ENCODE data around the gene KRTAP5-3. TPM values are rescaled to one million over a fixed set of nuclear protein-coding genes. Genes with fewer than 3 reads are reported as not detected.

Gene KRTAP5-3
- total and polyA plus RNA-seq, 2 experiments from 2014 or later, result not detected

DNA sequence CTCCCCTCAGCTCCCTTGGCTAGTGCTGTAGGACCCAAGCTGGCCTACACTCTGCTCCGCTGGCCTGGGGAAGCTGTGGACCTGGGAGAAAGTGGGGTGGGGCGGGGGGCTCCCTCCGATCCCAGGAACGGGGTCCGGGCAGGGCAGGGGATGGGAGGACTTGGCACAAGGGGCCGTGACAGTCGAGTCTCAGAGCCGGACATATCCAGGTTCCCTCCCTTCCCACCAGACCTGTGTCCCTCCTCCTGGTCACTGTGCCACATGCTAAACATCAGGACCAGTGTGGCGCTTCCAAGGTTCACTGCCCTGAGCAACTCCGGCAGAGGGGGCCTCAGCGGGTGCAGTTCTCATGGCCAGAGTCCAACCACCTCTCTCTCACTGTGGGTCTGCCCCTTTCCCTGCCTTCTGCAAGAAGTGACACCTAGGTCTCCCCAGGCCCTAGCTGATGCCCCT is 38.2 kb downstream of the KRTAP5-3 start:
- Histone ChIP-seq H3K4me1 (ENCODE audit: low read depth) (peaks cover 3% of the 10 kb centered on the region), H3K9me3 (ENCODE audit: low read depth) (no peaks in the 10 kb centered on the region), H3K27ac (no peak overlapping the region), H3K36me3 (no peaks in the 10 kb centered on the region), H3K4me3 (no peak overlapping the region), H3K27me3 (peaks cover 84% of the 10 kb centered on the region)
- TF ChIP-seq, protein P1, sequence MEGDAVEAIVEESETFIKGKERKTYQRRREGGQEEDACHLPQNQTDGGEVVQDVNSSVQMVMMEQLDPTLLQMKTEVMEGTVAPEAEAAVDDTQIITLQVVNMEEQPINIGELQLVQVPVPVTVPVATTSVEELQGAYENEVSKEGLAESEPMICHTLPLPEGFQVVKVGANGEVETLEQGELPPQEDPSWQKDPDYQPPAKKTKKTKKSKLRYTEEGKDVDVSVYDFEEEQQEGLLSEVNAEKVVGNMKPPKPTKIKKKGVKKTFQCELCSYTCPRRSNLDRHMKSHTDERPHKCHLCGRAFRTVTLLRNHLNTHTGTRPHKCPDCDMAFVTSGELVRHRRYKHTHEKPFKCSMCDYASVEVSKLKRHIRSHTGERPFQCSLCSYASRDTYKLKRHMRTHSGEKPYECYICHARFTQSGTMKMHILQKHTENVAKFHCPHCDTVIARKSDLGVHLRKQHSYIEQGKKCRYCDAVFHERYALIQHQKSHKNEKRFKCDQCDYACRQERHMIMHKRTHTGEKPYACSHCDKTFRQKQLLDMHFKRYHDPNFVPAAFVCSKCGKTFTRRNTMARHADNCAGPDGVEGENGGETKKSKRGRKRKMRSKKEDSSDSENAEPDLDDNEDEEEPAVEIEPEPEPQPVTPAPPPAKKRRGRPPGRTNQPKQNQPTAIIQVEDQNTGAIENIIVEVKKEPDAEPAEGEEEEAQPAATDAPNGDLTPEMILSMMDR (IDR thresholded peaks at IDR 0.05; ENCODE audit: low read depth, low read length), result no peak
- no peak for DNase-seq (ENCODE audit: low read depth in 1 of 2, low spot score in 1 of 2)

DNA sequence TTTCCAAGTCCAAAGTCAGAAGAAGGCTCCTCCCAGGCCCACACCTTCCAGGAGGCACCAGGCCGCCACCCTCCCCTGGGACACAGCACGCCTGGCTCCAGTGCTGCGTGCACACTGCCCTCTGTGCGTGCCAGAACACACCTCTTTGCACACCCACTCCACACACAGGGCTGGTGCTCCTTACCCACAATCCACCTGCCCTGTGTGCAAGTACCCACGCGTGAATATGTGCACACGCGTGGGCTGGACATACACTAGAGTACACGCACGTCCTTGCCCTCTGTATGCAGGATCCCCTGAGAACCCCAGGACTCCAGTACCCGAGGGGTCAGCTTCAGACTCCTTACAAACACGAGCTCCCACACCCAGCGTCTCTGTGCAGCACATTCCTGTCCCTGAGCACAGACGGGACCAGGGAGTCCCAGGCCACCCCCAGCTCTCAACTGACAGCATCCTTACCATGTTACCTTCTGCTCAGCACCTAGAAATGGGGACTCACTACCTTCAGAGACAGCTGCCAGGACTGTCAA is 38.9 kb downstream of the KRTAP5-3 start:
- H3K27me3 ChIP-seq, result peaks cover 80% of the 10 kb centered on the region
- H3K4me1 ChIP-seq (ENCODE audit: low read depth), result peaks cover 1% of the 10 kb centered on the region
- TF ChIP-seq, protein P1 (IDR thresholded peaks at IDR 0.05; ENCODE audit: low read depth, low read length), result no peak
- no peak overlapping the region for H3K27ac ChIP-seq
- DNase-seq (ENCODE audit: low read depth in 1 of 2, low spot score in 1 of 2), result no peak
- H3K9me3 ChIP-seq (ENCODE audit: low read depth), result no peaks in the 10 kb centered on the region
- no peak overlapping the region for H3K4me3 ChIP-seq
- H3K36me3 ChIP-seq, result no peaks in the 10 kb centered on the region

DNA sequence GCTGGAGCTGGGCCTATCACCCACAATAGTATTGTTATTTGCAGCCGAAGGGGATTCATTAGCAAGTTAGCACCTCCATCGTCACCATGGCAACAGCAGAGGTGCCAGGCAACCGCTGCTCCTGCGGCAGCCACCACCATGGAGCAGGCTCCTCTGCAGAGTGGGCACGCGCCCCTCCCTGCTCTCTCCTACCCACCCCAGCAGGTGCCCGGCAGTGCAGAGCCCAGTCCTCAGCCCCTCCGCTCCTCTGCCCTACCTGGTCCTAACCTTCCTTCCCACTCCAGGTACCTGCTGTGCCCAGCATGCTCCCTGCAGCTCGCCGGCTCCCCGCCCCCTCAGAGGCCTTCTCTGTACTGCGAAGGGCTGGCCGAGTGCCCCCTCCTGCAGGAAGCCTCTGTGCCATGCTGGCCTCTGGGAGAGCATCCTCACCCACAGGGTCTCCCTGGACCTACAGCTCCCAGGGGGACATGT is 39.8 kb downstream of the KRTAP5-3 start:
- Histone ChIP-seq H3K27ac (no peak overlapping the region), H3K4me1 (ENCODE audit: low read depth) (no peaks in the 10 kb centered on the region), H3K27me3 (peaks cover 76% of the 10 kb centered on the region), H3K9me3 (ENCODE audit: low read depth) (no peaks in the 10 kb centered on the region), H3K36me3 (no peaks in the 10 kb centered on the region), H3K4me3 (no peak overlapping the region)
- DNase-seq (ENCODE audit: low read depth in 1 of 2, low spot score in 1 of 2), result no peak
- TF ChIP-seq, protein P1 (IDR thresholded peaks at IDR 0.05; ENCODE audit: low read depth, low read length), result no peak

DNA sequence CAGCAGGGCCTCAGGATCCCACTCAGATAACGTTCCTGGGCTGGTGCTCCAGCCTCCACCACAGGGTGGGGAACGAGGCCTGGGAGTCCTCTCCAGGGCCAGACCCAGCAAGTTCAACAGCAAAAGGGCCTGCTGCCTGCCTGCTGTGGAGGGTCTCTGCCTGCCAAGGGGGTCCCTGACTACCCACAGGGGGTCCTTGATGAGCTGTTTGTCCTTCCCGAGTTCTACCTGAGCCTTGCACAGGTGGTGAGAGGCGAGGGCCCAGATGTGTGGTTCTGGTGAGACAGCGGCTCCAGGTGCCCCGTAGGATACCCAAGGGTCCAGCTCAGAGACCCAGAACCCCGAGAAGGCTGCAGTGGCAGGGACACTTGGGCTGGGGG is 40.6 kb downstream of the KRTAP5-3 start:
- Histone ChIP-seq H3K36me3 (no peaks in the 10 kb centered on the region), H3K4me3 (no peak overlapping the region), H3K27me3 (peaks cover 68% of the 10 kb centered on the region), H3K27ac (no peak overlapping the region), H3K4me1 (ENCODE audit: low read depth) (no peaks in the 10 kb centered on the region), H3K9me3 (ENCODE audit: low read depth) (no peaks in the 10 kb centered on the region)
- TF ChIP-seq, protein P1 (IDR thresholded peaks at IDR 0.05; ENCODE audit: low read depth, low read length), result no peak
- DNase-seq (ENCODE audit: low read depth in 1 of 2, low spot score in 1 of 2), result no peak

DNA sequence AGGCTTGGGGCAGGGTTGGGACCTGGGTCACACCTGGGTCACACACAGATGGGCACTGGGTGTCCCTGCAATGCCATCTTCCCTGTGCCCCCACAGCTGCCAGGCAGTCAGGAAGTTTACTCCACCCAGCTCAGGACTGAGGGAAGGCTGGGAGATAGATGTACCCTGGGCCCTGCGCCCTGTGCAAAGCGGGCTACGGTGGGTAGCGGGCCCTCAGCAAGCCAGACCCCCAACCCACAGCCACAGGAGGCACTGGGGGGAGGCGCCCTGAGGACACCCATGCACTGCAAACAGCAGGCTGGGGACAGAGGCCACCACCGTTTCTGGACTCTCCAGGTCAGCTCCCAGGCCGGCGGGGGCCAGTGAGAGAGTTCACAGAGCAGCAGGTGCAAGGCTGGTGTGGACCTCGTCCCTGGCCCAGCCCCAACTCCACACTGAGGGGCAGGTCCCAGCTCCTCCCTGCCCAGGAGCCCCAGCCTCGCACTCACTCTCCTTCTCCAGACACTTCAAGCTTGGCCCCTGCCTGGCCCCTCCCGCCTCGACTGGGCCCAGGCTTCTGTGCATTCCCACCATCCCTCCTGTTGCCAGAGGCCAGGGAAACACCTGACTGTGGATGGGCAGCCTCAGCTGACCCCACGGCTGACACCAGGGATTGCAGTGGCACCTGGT is 41.1 kb downstream of the KRTAP5-3 start:
- Histone ChIP-seq H3K36me3 (no peaks in the 10 kb centered on the region), H3K4me3 (no peak overlapping the region), H3K9me3 (ENCODE audit: low read depth) (no peaks in the 10 kb centered on the region), H3K27ac (no peak overlapping the region), H3K27me3 (peaks cover 66% of the 10 kb centered on the region), H3K4me1 (ENCODE audit: low read depth) (no peaks in the 10 kb centered on the region)
- DNase-seq (ENCODE audit: low read depth in 1 of 2, low spot score in 1 of 2), result no peak
- TF ChIP-seq, protein P1 (IDR thresholded peaks at IDR 0.05; ENCODE audit: low read depth, low read length), result no peak

Measured in cardiac muscle cell (in vitro differentiated cells and primary cell).